ENCODE data around the gene LDLRAD3.
A peak's percentile ranks its signal among the peaks of the same experiment; 100 is the strongest.

The LDLRAD3 gene

GRCh38 chr11:36142439-36142838 is 198.6 kb downstream of the LDLRAD3 start:
- Histone ChIP-seq H3K4me3 (ENCODE audit: low read depth, low read length) (no peak overlapping the region), H3K9me3 (ENCODE audit: control insufficient read depth, insufficient read depth, low read length) (no peaks in the 10 kb centered on the region), H3K9ac (ENCODE audit: low read depth, low read length) (no peak overlapping the region), H3K36me3 (ENCODE audit: control insufficient read depth, insufficient read depth, low read length) (no peaks in the 10 kb centered on the region), H3K4me1 (ENCODE audit: control insufficient read depth, insufficient read depth, low read length) (peaks cover 15% of the 10 kb centered on the region), H3K27me3 (ENCODE audit: control insufficient read depth, insufficient read depth, low read length) (no peaks in the 10 kb centered on the region)

DNA sequence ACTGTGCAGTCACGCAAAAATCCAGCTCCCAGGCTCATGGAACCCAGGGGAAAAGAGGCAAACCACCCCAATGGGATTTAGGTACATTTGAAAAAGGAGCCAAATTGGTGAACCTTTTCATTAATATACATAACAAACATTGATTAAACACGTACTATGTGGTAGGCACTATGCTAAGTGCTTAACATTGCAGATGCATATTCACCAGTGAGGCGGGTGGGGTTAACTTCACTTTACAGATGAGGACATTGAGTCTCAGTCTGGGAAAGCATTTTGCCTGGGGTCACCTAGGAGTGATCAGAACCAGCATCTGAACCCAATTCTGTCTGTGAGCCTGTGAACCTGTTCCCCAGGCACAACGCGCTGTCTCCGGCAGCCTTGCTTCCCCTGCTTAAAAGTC is 199.0 kb downstream of the LDLRAD3 start:
- H3K9ac ChIP-seq (ENCODE audit: low read depth, low read length) = no peak overlapping the region
- no peaks in the 10 kb centered on the region for H3K27me3 ChIP-seq (ENCODE audit: control insufficient read depth, insufficient read depth, low read length)
- no peaks in the 10 kb centered on the region for H3K36me3 ChIP-seq (ENCODE audit: control insufficient read depth, insufficient read depth, low read length)
- H3K4me1 ChIP-seq (ENCODE audit: control insufficient read depth, insufficient read depth, low read length) = peaks cover 15% of the 10 kb centered on the region
- no peak overlapping the region for H3K4me3 ChIP-seq (ENCODE audit: low read depth, low read length)
- H3K9me3 ChIP-seq (ENCODE audit: control insufficient read depth, insufficient read depth, low read length) = no peaks in the 10 kb centered on the region

GRCh38 chr11:36146437-36146836 is 202.6 kb downstream of the LDLRAD3 start:
- no peaks in the 10 kb centered on the region for H3K36me3 ChIP-seq (ENCODE audit: control insufficient read depth, insufficient read depth, low read length)
- no peak overlapping the region for H3K9ac ChIP-seq (ENCODE audit: low read depth, low read length)
- H3K4me1 ChIP-seq (ENCODE audit: control insufficient read depth, insufficient read depth, low read length) = peaks cover 12% of the 10 kb centered on the region
- no peaks in the 10 kb centered on the region for H3K27me3 ChIP-seq (ENCODE audit: control insufficient read depth, insufficient read depth, low read length)
- H3K4me3 ChIP-seq (ENCODE audit: low read depth, low read length) = no peak overlapping the region
- no peaks in the 10 kb centered on the region for H3K9me3 ChIP-seq (ENCODE audit: control insufficient read depth, insufficient read depth, low read length)

DNA sequence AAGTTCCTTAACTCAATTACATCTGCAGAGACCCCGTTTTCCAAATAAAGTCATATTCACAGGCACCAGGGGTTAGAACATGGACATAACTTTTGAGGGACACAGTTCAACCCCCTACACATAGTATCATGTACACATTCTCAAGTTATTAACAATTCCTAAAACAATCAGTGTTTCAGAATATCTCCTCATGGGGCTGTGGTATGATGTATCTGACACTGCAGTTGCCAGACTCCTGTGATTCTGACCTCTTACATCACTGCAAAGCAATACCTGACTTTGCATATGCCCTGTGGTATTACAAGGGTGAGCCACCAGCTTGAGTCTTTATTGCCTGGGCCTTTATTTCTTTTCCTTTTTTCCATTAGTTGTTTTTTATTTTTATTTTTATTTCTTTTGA is 203.6 kb downstream of the LDLRAD3 start:
- Histone ChIP-seq H3K4me3 (ENCODE audit: low read depth, low read length) (no peak overlapping the region), H3K36me3 (ENCODE audit: control insufficient read depth, insufficient read depth, low read length) (no peaks in the 10 kb centered on the region), H3K27me3 (ENCODE audit: control insufficient read depth, insufficient read depth, low read length) (no peaks in the 10 kb centered on the region), H3K9me3 (ENCODE audit: control insufficient read depth, insufficient read depth, low read length) (no peaks in the 10 kb centered on the region), H3K9ac (ENCODE audit: low read depth, low read length) (no peak overlapping the region), H3K4me1 (ENCODE audit: control insufficient read depth, insufficient read depth, low read length) (peaks cover 7% of the 10 kb centered on the region)

- Histone ChIP-seq H3K36me3 (ENCODE audit: control insufficient read depth, insufficient read depth, low read length) (no peaks in the 10 kb centered on the region), H3K9ac (ENCODE audit: low read depth, low read length) (no peak overlapping the region), H3K4me3 (ENCODE audit: low read depth, low read length) (no peak overlapping the region), H3K27me3 (ENCODE audit: control insufficient read depth, insufficient read depth, low read length) (no peaks in the 10 kb centered on the region), H3K9me3 (ENCODE audit: control insufficient read depth, insufficient read depth, low read length) (no peaks in the 10 kb centered on the region), H3K4me1 (ENCODE audit: control insufficient read depth, insufficient read depth, low read length) (peaks cover 3% of the 10 kb centered on the region)
Observed at GRCh38 chr11:36148701-36149100, 204.8 kb downstream of the LDLRAD3 start.

- Histone ChIP-seq H3K4me3 (ENCODE audit: low read depth, low read length) (no peak overlapping the region), H3K9ac (ENCODE audit: low read depth, low read length) (no peak overlapping the region), H3K9me3 (ENCODE audit: control insufficient read depth, insufficient read depth, low read length) (no peaks in the 10 kb centered on the region), H3K27me3 (ENCODE audit: control insufficient read depth, insufficient read depth, low read length) (no peaks in the 10 kb centered on the region), H3K36me3 (ENCODE audit: control insufficient read depth, insufficient read depth, low read length) (no peaks in the 10 kb centered on the region), H3K4me1 (ENCODE audit: control insufficient read depth, insufficient read depth, low read length) (peaks cover 3% of the 10 kb centered on the region)
Observed at GRCh38 chr11:36149538-36150242, 205.8 kb downstream of the LDLRAD3 start.

DNA sequence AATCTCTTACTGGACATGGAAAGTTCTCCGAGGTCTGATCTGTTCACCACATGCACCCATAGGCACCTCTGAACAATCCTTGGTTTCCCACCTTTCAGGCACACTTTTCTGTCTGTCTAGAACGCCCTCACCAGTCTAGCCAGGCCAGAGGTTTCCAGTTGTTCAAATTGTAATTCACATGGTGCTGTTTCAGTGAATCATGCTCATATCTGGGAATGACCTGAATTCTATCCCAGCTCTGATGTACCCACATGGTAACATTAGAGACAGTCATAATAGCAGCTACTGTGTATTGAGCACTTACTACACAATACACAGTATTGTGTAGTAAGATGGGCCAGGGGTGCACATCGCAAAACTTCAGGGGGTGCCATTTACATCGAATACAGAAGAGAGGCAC is 207.1 kb downstream of the LDLRAD3 start:
- Histone ChIP-seq H3K9me3 (ENCODE audit: control insufficient read depth, insufficient read depth, low read length) (no peaks in the 10 kb centered on the region), H3K4me3 (ENCODE audit: low read depth, low read length) (no peak overlapping the region), H3K4me1 (ENCODE audit: control insufficient read depth, insufficient read depth, low read length) (peaks cover 4% of the 10 kb centered on the region), H3K9ac (ENCODE audit: low read depth, low read length) (no peak overlapping the region), H3K36me3 (ENCODE audit: control insufficient read depth, insufficient read depth, low read length) (no peaks in the 10 kb centered on the region), H3K27me3 (ENCODE audit: control insufficient read depth, insufficient read depth, low read length) (no peaks in the 10 kb centered on the region)

DNA sequence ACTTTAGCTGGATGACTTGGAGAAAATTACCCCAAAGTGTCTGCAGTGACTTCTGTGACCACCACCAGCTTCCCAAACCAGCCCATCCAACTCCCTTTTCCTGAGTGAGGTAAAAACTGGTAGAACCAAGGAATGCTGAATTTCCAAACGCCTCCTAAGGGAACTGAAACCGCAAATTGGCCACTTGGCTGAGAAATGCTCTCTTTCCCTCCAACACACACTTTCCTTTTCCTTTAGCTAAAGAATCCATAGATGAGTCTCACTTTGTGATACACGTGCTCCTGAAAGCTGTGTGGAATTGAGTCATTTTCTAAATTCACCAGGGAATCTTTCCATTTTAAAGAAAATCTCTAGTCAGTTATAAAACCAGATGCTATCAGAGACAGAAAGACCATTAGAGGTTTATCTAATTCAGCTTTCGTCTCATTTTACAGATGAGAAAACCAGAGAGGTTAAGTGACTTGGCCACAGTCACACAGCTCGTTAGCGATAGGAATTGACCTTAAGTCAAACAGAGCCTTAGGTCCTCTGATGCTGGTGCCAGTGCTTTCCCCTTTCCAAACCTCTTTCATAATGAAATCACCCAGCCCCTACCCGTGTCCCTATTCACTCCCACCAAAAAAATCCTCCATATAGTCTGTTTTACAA is 208.2 kb downstream of the LDLRAD3 start:
- Histone ChIP-seq H3K27me3 (ENCODE audit: control insufficient read depth, insufficient read depth, low read length) (no peaks in the 10 kb centered on the region), H3K4me3 (ENCODE audit: low read depth, low read length) (no peak overlapping the region), H3K36me3 (ENCODE audit: control insufficient read depth, insufficient read depth, low read length) (no peaks in the 10 kb centered on the region), H3K9me3 (ENCODE audit: control insufficient read depth, insufficient read depth, low read length) (no peaks in the 10 kb centered on the region), H3K4me1 (ENCODE audit: control insufficient read depth, insufficient read depth, low read length) (peaks cover 2% of the 10 kb centered on the region), H3K9ac (ENCODE audit: low read depth, low read length) (no peak overlapping the region)

DNA sequence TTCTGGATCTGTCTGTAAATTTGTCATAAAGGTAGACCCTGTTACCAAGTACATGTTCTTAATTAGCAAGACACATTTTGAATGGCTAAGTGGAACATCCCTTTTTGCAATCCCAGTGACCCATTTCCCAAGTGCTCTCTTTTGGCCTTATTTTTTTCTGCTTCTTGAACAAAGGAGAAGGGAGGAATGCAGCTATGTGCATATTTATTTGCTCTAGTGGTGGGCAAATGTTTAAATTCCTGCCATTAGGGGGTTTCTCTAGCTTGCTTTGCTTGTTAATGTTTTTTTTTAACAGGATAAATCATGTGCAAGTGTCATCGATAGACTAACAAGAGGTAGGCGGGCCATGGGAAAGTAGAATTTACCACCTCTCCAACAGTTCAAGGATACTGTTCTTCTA is 209.7 kb downstream of the LDLRAD3 start:
- Histone ChIP-seq H3K27me3 (ENCODE audit: control insufficient read depth, insufficient read depth, low read length) (no peaks in the 10 kb centered on the region), H3K4me3 (ENCODE audit: low read depth, low read length) (no peak overlapping the region), H3K9ac (ENCODE audit: low read depth, low read length) (no peak overlapping the region), H3K4me1 (ENCODE audit: control insufficient read depth, insufficient read depth, low read length) (peaks cover 2% of the 10 kb centered on the region), H3K9me3 (ENCODE audit: control insufficient read depth, insufficient read depth, low read length) (no peaks in the 10 kb centered on the region), H3K36me3 (ENCODE audit: control insufficient read depth, insufficient read depth, low read length) (no peaks in the 10 kb centered on the region)

- H3K9me3 ChIP-seq (ENCODE audit: control insufficient read depth, insufficient read depth, low read length) = no peaks in the 10 kb centered on the region
- H3K27me3 ChIP-seq (ENCODE audit: control insufficient read depth, insufficient read depth, low read length) = no peaks in the 10 kb centered on the region
- peaks cover 2% of the 10 kb centered on the region for H3K4me1 ChIP-seq (ENCODE audit: control insufficient read depth, insufficient read depth, low read length)
- H3K4me3 ChIP-seq (ENCODE audit: low read depth, low read length) = no peak overlapping the region
- H3K9ac ChIP-seq (ENCODE audit: low read depth, low read length) = no peak overlapping the region
- H3K36me3 ChIP-seq (ENCODE audit: control insufficient read depth, insufficient read depth, low read length) = no peaks in the 10 kb centered on the region
Observed at GRCh38 chr11:36155124-36155561, 211.3 kb downstream of the LDLRAD3 start.

- H3K27me3 ChIP-seq (ENCODE audit: control insufficient read depth, insufficient read depth, low read length) = no peaks in the 10 kb centered on the region
- H3K9me3 ChIP-seq (ENCODE audit: control insufficient read depth, insufficient read depth, low read length) = no peaks in the 10 kb centered on the region
- no peak overlapping the region for H3K4me3 ChIP-seq (ENCODE audit: low read depth, low read length)
- H3K9ac ChIP-seq (ENCODE audit: low read depth, low read length) = peak overlapping the region; percentile 2
- H3K4me1 ChIP-seq (ENCODE audit: control insufficient read depth, insufficient read depth, low read length) = peaks cover 2% of the 10 kb centered on the region
- H3K36me3 ChIP-seq (ENCODE audit: control insufficient read depth, insufficient read depth, low read length) = no peaks in the 10 kb centered on the region
Observed at GRCh38 chr11:36155770-36156160, 211.9 kb downstream of the LDLRAD3 start.

- no peaks in the 10 kb centered on the region for H3K36me3 ChIP-seq (ENCODE audit: control insufficient read depth, insufficient read depth, low read length)
- H3K4me3 ChIP-seq (ENCODE audit: low read depth, low read length) = no peak overlapping the region
- peaks cover 2% of the 10 kb centered on the region for H3K4me1 ChIP-seq (ENCODE audit: control insufficient read depth, insufficient read depth, low read length)
- H3K9ac ChIP-seq (ENCODE audit: low read depth, low read length) = peak overlapping the region; percentile 2
- H3K27me3 ChIP-seq (ENCODE audit: control insufficient read depth, insufficient read depth, low read length) = no peaks in the 10 kb centered on the region
- no peaks in the 10 kb centered on the region for H3K9me3 ChIP-seq (ENCODE audit: control insufficient read depth, insufficient read depth, low read length)
Observed at GRCh38 chr11:36156161-36156816, 212.4 kb downstream of the LDLRAD3 start.
